Smooth muscle cell (in vitro differentiated cells): ENCODE data around the gene FNDC3B. TPM values are rescaled to one million over a fixed set of nuclear protein-coding genes. Genes with fewer than 3 reads are reported as not detected.

Experiments
- DNase-seq: peaks from one replicate; lab custom pipeline; 2025; ENCODE audit not compliant: unreplicated experiment; lab: John Stamatoyannopoulos, UW
- H2AFZ ChIP-seq: fragments of 200-600 bp; sonication (generic); 2 replicates; pipeline ENCODE4 v1.6.0; 2016; ENCODE audit warnings: antibody characterized with exemption, low read depth, mild to moderate bottlenecking
- H3F3A ChIP-seq: fragments of 200-600 bp; sonication (generic); 2 replicates; pipeline ENCODE4 v1.6.0; 2017; ENCODE audit warnings: antibody characterized with exemption, low read depth
- H3K27ac ChIP-seq: fragments of 200-600 bp; sonication (generic); 2 replicates; pipeline ENCODE4 v1.5.1; 2016; ENCODE audit warnings: low read depth, mild to moderate bottlenecking
- H3K27me3 ChIP-seq: fragments of 200-600 bp; sonication (generic); 2 replicates; pipeline ENCODE4 v1.6.1; 2016; ENCODE audit warnings: low read depth, mild to moderate bottlenecking
- H3K36me3 ChIP-seq: fragments of 200-600 bp; sonication (generic); 2 replicates; pipeline ENCODE4 v1.5.1; 2016; ENCODE audit warnings: low read depth
- H3K4me1 ChIP-seq: fragments of 200-600 bp; sonication (generic); 2 replicates; pipeline ENCODE4 v1.5.1; 2016; ENCODE audit warnings: low read depth
- H3K4me2 ChIP-seq: fragments of 200-600 bp; sonication (generic); 2 replicates; pipeline ENCODE4 v1.6.0; 2016; ENCODE audit warnings: mild to moderate bottlenecking
- H3K4me3 ChIP-seq: fragments of 200-600 bp; sonication (generic); 2 replicates; pipeline ENCODE4 v1.5.1; 2016; ENCODE audit warnings: mild to moderate bottlenecking
- H3K79me2 ChIP-seq: fragments of 200-600 bp; sonication (generic); 2 replicates; pipeline ENCODE4 v1.6.0; 2016; ENCODE audit warnings: low read depth, mild to moderate bottlenecking
- H3K9ac ChIP-seq: fragments of 200-600 bp; sonication (generic); 2 replicates; pipeline ENCODE4 v1.6.0; 2016; ENCODE audit warnings: low read depth
- H3K9me3 ChIP-seq: fragments of 200-600 bp; sonication (generic); replicated peaks from 2 replicates; pipeline ENCODE4 v1.5.1; 2016; ENCODE audit warnings: low read depth
- H4K20me1 ChIP-seq: fragments of 200-600 bp; sonication (generic); 2 replicates; pipeline ENCODE4 v1.6.0; 2016; ENCODE audit warnings: low read depth
- WGBS: methylation state at CpG from one replicate; pipeline ENCODE4 v1.1.7; 2016; ENCODE audit warnings: low lambda C conversion rate; 5-methylcytosine and 5-hydroxymethylcytosine counted together
- polyA plus RNA-seq: library from polyadenylated mRNA; unstranded; fragments of >200 nt; fragmentation: Nextera tagmentation; extraction: Ambion mirVana; gene quantifications from 2 replicates; pipeline ENCODE4 v1.2.1, GENCODE V29; 2016
- total RNA-seq: library from RNA; depleted of rRNA; stranded (reverse); fragments of >200 nt; gene quantifications from 2 replicates; pipeline ENCODE4 v1.2.3, GENCODE V29; 2014
- TF ChIP-seq, protein P1 (sequence below): fragments of 200-600 bp; sonication (generic); IDR thresholded peaks from 2 replicates; pipeline ENCODE4 v1.5.1; 2017; ENCODE audit warnings: borderline replicate concordance, mild to moderate bottlenecking, antibody characterized with exemption; ENCODE audit not compliant: insufficient read depth, poor library complexity, severe bottlenecking

The FNDC3B gene
- total and polyA plus RNA-seq, 2 experiments from 2014 or later: 149 to 294 TPM

DNA sequence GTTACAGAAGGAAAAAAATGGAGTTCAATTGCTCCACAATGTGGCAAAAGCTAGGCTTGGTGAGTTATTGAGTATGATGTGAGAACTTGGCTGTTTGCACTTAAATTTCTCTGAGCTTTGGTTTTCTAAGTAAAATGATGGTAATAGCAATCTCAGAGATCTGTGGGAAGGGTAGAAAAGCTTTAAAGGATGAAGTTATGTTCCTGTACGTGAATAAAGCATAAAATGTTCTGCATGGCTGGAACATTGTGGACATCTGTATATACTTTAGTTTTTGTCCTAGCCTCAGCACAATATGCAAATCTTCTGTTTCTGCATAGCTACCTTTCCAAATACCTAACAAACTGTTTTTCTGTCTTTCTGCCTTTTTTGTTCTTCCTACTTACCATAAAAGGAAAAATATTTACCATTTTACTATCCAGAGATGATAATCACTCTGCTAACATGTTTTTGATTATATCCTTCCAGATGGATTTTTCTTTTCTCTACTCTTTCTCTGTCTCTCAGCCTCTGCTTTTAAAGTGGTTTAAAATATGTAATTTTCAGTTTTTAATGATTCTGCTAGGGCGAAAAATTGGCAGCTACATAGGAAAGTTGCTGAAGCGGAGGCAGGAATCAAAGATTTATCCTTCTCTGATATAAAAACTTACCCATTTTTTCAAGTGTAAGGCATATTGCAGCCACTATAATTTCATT is 188.1 kb downstream of the FNDC3B start:
- Histone ChIP-seq H3K36me3 (peaks cover 8% of the 10 kb centered on the region), H4K20me1 (peaks cover 100% of the 10 kb centered on the region), H3K9ac (no peak overlapping the region), H3K4me2 (no peak overlapping the region), H3F3A (peaks cover 37% of the 10 kb centered on the region), H3K4me1 (peaks cover 16% of the 10 kb centered on the region), H3K9me3 (no peaks in the 10 kb centered on the region), H3K27me3 (no peaks in the 10 kb centered on the region), H3K79me2 (peaks cover 99% of the 10 kb centered on the region), H3K27ac (peak overlapping the region; percentile 51), H3K4me3 (no peak overlapping the region), H2AFZ (no peak overlapping the region)
- no peak for DNase-seq
- WGBS: 96% methylated on average over 3 of the region's 3 CpGs
- TF ChIP-seq, protein P1, sequence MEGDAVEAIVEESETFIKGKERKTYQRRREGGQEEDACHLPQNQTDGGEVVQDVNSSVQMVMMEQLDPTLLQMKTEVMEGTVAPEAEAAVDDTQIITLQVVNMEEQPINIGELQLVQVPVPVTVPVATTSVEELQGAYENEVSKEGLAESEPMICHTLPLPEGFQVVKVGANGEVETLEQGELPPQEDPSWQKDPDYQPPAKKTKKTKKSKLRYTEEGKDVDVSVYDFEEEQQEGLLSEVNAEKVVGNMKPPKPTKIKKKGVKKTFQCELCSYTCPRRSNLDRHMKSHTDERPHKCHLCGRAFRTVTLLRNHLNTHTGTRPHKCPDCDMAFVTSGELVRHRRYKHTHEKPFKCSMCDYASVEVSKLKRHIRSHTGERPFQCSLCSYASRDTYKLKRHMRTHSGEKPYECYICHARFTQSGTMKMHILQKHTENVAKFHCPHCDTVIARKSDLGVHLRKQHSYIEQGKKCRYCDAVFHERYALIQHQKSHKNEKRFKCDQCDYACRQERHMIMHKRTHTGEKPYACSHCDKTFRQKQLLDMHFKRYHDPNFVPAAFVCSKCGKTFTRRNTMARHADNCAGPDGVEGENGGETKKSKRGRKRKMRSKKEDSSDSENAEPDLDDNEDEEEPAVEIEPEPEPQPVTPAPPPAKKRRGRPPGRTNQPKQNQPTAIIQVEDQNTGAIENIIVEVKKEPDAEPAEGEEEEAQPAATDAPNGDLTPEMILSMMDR: no peak

GRCh38 chr3:172228036-172228415 is 188.6 kb downstream of the FNDC3B start:
- peaks cover 8% of the 10 kb centered on the region for H3K36me3 ChIP-seq
- no peak overlapping the region for H2AFZ ChIP-seq
- peaks cover 100% of the 10 kb centered on the region for H4K20me1 ChIP-seq
- no peak overlapping the region for H3K4me2 ChIP-seq
- peaks cover 99% of the 10 kb centered on the region for H3K79me2 ChIP-seq
- H3K4me1 ChIP-seq: peaks cover 14% of the 10 kb centered on the region
- no peaks in the 10 kb centered on the region for H3K9me3 ChIP-seq
- no peak for DNase-seq
- TF ChIP-seq, protein P1: no peak
- H3K27me3 ChIP-seq: no peaks in the 10 kb centered on the region
- no peak overlapping the region for H3K4me3 ChIP-seq
- H3K27ac ChIP-seq: peak overlapping the region; percentile 51
- WGBS: 85% methylated on average over 2 of the region's 2 CpGs
- no peak overlapping the region for H3K9ac ChIP-seq
- peaks cover 41% of the 10 kb centered on the region for H3F3A ChIP-seq

DNA sequence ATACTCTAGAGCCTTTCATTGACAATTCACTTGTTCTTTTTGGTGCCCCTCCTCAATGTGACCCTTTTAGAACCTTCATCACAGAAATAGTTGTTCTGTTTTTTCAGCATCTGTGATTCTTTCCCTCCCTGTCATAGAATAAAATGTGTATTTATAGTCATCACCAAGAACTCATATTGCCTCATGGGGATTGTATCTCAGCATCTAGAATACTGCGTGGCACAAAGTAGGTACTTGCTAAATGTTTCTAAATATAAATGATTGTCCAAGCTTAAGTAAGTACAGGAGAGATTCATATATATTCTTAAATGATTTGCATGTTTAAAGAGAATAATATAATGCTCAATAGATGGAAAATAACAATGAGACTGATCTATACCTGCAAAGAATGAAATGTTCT is 190.1 kb downstream of the FNDC3B start:
- H3K27me3 ChIP-seq: no peaks in the 10 kb centered on the region
- no peak overlapping the region for H3K9ac ChIP-seq
- H3K4me1 ChIP-seq: peaks cover 18% of the 10 kb centered on the region
- peaks cover 37% of the 10 kb centered on the region for H3F3A ChIP-seq
- peak overlapping the region; percentile 1 for H3K27ac ChIP-seq
- no peak overlapping the region for H2AFZ ChIP-seq
- 100% methylated on average over 1 of the region's 1 CpG for WGBS
- H3K79me2 ChIP-seq: peaks cover 99% of the 10 kb centered on the region
- H3K9me3 ChIP-seq: no peaks in the 10 kb centered on the region
- peaks cover 100% of the 10 kb centered on the region for H4K20me1 ChIP-seq
- H3K4me2 ChIP-seq: no peak overlapping the region
- no peak for DNase-seq
- TF ChIP-seq, protein P1: no peak
- H3K4me3 ChIP-seq: no peak overlapping the region
- H3K36me3 ChIP-seq: peaks cover 8% of the 10 kb centered on the region
